Right lobe of liver (tissue), 4 donors: ENCODE results near the gene MT1M.

ENCODE experiments used
- POLR2A ChIP-seq: fragments of 450-650 bp; IDR thresholded peaks from one replicate; pipeline ENCODE4 v1.6.1; 2017; ENCODE audit warnings: antibody characterized with exemption, mild to moderate bottlenecking
- TF ChIP-seq, protein P1 (sequence below), 4 donors: fragments of 200-600 bp in 3 of 4; fragments of 450-650 bp in 1 of 4; IDR thresholded peaks; one replicate each; pipeline versions ENCODE4 v1.5.1 to v1.8.0; 2016 to 2022; ENCODE audit warnings: antibody characterized with exemption in 4 of 4, mild to moderate bottlenecking in 2 of 4
- donor health status: DM: no; HTN: no; CAD: no.
- donor health status: DM: no; HTN: no; CAD: no.
- donor health status: DM: no; HTN: yes; CAD: no.

GRCh38 chr16:56601325-56601724, 31.1 kb upstream of the MT1M start:
- no peak for TF ChIP-seq POLR2A
- TF ChIP-seq, protein P1, sequence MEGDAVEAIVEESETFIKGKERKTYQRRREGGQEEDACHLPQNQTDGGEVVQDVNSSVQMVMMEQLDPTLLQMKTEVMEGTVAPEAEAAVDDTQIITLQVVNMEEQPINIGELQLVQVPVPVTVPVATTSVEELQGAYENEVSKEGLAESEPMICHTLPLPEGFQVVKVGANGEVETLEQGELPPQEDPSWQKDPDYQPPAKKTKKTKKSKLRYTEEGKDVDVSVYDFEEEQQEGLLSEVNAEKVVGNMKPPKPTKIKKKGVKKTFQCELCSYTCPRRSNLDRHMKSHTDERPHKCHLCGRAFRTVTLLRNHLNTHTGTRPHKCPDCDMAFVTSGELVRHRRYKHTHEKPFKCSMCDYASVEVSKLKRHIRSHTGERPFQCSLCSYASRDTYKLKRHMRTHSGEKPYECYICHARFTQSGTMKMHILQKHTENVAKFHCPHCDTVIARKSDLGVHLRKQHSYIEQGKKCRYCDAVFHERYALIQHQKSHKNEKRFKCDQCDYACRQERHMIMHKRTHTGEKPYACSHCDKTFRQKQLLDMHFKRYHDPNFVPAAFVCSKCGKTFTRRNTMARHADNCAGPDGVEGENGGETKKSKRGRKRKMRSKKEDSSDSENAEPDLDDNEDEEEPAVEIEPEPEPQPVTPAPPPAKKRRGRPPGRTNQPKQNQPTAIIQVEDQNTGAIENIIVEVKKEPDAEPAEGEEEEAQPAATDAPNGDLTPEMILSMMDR (IDR thresholded peaks at IDR 0.05), result no peak
